Articular chondrocyte of knee joint (primary cell): ENCODE results near the gene PIAS1. TPM values are rescaled to one million over a fixed set of nuclear protein-coding genes. Genes with fewer than 3 reads are reported as not detected.

Source experiments
- total RNA-seq: library from RNA; depleted of rRNA; stranded (reverse); fragments of >200 nt; gene quantifications from 2 replicates; pipeline ENCODE4 v1.2.3, GENCODE V29; 2012

The PIAS1 gene
- total RNA-seq: 28.1 and 35.9 TPM in 2 replicates

GRCh38 chr15:68053701-68054627 lies at the start of gene PIAS1:
Gene PIAS1 (plus strand): TSS chr15:68054315. CDS start chr15:68054327, 12 bp downstream.

GRCh38 chr15:68204776-68205557 lies 150.9 kb downstream of the PIAS1 start, which contains the start of gene CALML4:
Gene CALML4 (minus strand): TSS chr15:68205332. CDS start chr15:68205247, 85 bp downstream.

GRCh38 chr15:68229386-68230156 lies 175.5 kb downstream of the PIAS1 start, which contains the start of gene CLN6:
Gene CLN6 (minus strand): TSS chr15:68229728. CDS start chr15:68229584, 144 bp downstream.

Other genes starting within 250 kb of the PIAS1 start
- gene SKOR1, start 228.8 kb upstream of the PIAS1 start, total RNA-seq: 0.11 and 0.13 TPM in 2 replicates
- gene RNU6-1, start 214.3 kb upstream of the PIAS1 start, total RNA-seq: not detected in 2 replicates
- 1.8 and 2.2 TPM in 2 replicates for gene CALML4, start 151.0 kb downstream of the PIAS1 start, total RNA-seq
- 13.0 and 15.4 TPM in 2 replicates for gene CLN6, start 175.4 kb downstream of the PIAS1 start, total RNA-seq
- 52.3 and 52.4 TPM in 2 replicates for gene FEM1B, start 223.4 kb downstream of the PIAS1 start, total RNA-seq